ENCODE data around the gene GIMAP8. TPM values are rescaled to one million over a fixed set of nuclear protein-coding genes. Genes with fewer than 3 reads are reported as not detected.

GIMAP8 gene
- total RNA-seq, 1 donor from 2014 or later, result 16.2 TPM

Other genes starting within 250 kb of the GIMAP8 start
- gene LRRC61, start 127.3 kb upstream of the GIMAP8 start, total RNA-seq, result 3.7 TPM
- gene ACTR3C, start 127.1 kb upstream of the GIMAP8 start, total RNA-seq, result 4.0 TPM
- 18.7 TPM for gene RARRES2, start 109.0 kb upstream of the GIMAP8 start, total RNA-seq
- 131 TPM for gene REPIN1, start 81.8 kb upstream of the GIMAP8 start, total RNA-seq
- gene ZNF775, start 71.3 kb upstream of the GIMAP8 start, total RNA-seq, result 3.0 TPM
- gene GIMAP7, start 64.2 kb downstream of the GIMAP8 start, total RNA-seq, result 24.1 TPM
- 40.2 TPM for gene GIMAP4, start 116.8 kb downstream of the GIMAP8 start, total RNA-seq
- 31.5 TPM for gene GIMAP6, start 181.8 kb downstream of the GIMAP8 start, total RNA-seq
- 6.9 TPM for gene GIMAP2, start 235.1 kb downstream of the GIMAP8 start, total RNA-seq

Measured in left ventricle myocardium superior (tissue), 1 donor.